Liver (tissue), 3 donors: ENCODE data around the gene SFT2D2.

ENCODE experiments used
- ATF3 ChIP-seq: IDR thresholded peaks from 2 replicates; pipeline ENCODE4 v1.6.1; 2016; ENCODE audit warnings: antibody characterized with exemption
- CTCF ChIP-seq: fragments of 150-350 bp; IDR thresholded peaks from 2 replicates; pipeline ENCODE4 v1.5.1; 2017; ENCODE audit warnings: improper control_type of control experiment, low read depth, low read length; ENCODE audit not compliant: missing input control
- FOXA1 ChIP-seq: IDR thresholded peaks from 2 replicates; pipeline ENCODE4 v1.6.1; 2016; ENCODE audit warnings: antibody characterized with exemption
- HNF4A ChIP-seq, 2 donors: conservative IDR thresholded peaks; 2 replicates each; pipeline ENCODE4 v1.6.1; 2016; ENCODE audit warnings: antibody characterized with exemption in 2 of 2, mild to moderate bottlenecking in 2 of 2
- HNF4G ChIP-seq: IDR thresholded peaks from 2 replicates; pipeline ENCODE4 v1.6.1; 2016; ENCODE audit warnings: antibody characterized with exemption
- JUND ChIP-seq, 2 donors: IDR thresholded peaks; 2 replicates each; pipeline ENCODE4 v1.6.1; 2016; ENCODE audit warnings: antibody characterized with exemption in 2 of 2
- MAX ChIP-seq: IDR thresholded peaks from 2 replicates; pipeline ENCODE4 v1.6.1; 2016; ENCODE audit warnings: antibody characterized with exemption
- REST ChIP-seq: IDR thresholded peaks from 2 replicates; pipeline ENCODE4 v1.6.1; 2016; ENCODE audit warnings: antibody characterized with exemption, mild to moderate bottlenecking
- RXRA ChIP-seq, 2 donors: IDR thresholded peaks; 2 replicates each; pipeline ENCODE4 v1.6.1; 2017 to 2018; ENCODE audit warnings: antibody characterized with exemption in 2 of 2, mild to moderate bottlenecking in 1 of 2
- SP1 ChIP-seq: IDR thresholded peaks from 2 replicates; pipeline ENCODE4 v1.6.1; 2018; ENCODE audit warnings: antibody characterized with exemption, mild to moderate bottlenecking
- TAF1 ChIP-seq: conservative IDR thresholded peaks from 2 replicates; pipeline ENCODE4 v1.6.1; 2016; ENCODE audit warnings: antibody characterized with exemption, mild to moderate bottlenecking
- YY1 ChIP-seq: IDR thresholded peaks from 2 replicates; pipeline ENCODE4 v1.6.1; 2016; ENCODE audit warnings: antibody characterized with exemption, mild to moderate bottlenecking
- donor health status: healthy.
- donor health status: healthy.

- no peak for TF ChIP-seq SP1
- no peak for TF ChIP-seq CTCF
- no peak for TF ChIP-seq HNF4G
- no peak for TF ChIP-seq MAX
- no peak for TF ChIP-seq FOXA1
- TF ChIP-seq ATF3, result no peak
- no peak for TF ChIP-seq REST
- TF ChIP-seq JUND (IDR thresholded peaks at IDR 0.05), result no peak
- TF ChIP-seq TAF1, result no peak
- TF ChIP-seq HNF4A (conservative IDR thresholded peaks at IDR 0.05), result no peak
- TF ChIP-seq RXRA (IDR thresholded peaks at IDR 0.05), result no peak
- TF ChIP-seq YY1, result no peak
These were observed 71.4 kb downstream of the SFT2D2 start for GRCh38 chr1:168297019-168297730.
